Middle frontal gyrus (tissue), 1 donor: ENCODE results near the gene VEZT.
"Not testable (repeated sequence)": the region's sequence is repeated elsewhere in the genome, so short reads cannot be mapped to it uniquely, and the experiment has no call there.

Source experiments
- DNase-seq: peaks from one replicate; pipeline ENCODE4 v3.0.0-alpha.2; 2015; ENCODE audit warnings: low spot score; ENCODE audit errors: extremely low spot score

Gene VEZT, protein sequence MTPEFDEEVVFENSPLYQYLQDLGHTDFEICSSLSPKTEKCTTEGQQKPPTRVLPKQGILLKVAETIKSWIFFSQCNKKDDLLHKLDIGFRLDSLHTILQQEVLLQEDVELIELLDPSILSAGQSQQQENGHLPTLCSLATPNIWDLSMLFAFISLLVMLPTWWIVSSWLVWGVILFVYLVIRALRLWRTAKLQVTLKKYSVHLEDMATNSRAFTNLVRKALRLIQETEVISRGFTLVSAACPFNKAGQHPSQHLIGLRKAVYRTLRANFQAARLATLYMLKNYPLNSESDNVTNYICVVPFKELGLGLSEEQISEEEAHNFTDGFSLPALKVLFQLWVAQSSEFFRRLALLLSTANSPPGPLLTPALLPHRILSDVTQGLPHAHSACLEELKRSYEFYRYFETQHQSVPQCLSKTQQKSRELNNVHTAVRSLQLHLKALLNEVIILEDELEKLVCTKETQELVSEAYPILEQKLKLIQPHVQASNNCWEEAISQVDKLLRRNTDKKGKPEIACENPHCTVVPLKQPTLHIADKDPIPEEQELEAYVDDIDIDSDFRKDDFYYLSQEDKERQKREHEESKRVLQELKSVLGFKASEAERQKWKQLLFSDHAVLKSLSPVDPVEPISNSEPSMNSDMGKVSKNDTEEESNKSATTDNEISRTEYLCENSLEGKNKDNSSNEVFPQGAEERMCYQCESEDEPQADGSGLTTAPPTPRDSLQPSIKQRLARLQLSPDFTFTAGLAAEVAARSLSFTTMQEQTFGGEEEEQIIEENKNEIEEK

DNA sequence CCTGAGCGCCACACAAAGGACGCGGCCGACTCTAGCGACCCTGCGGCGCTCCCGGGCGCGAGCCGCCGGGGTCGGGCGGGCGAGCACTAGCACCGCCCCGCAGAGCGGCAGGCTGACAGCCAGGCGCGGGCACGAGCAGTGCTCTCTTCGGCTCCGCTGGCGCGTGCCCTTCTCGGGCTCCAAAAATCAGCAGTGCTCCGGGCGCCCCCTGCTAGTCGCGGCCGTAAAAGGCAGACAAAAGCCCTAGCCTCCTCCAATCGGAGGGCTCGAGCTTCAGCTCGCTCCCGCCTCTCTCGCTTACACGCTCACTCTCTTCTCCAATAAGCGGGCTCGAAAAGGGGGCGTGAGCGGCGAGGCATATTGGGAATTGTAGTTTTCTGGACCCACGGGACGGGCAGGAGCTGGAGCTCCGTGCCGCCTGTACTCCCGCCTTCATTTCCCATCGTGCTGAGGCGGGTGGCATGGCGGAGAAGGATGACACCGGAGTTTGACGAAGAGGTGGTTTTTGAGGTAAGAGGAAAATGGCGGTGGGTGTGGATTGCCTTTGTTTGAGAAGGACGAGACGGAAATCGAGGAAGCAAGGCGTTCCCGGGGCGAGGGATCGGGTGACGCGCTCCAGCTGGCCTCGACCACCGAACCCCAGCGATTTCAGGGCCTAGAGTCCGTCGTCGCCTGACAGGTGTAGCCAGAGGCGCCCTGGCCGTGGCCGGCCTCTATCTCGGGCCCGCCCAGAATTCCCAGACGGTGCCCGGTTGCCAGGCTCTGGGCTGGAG lies at the start of gene VEZT, which contains the start of gene FGD6:
Gene VEZT (plus strand): TSS at position 431 of the 773 bp plus-strand sequence. CDS start 44 bp downstream, at position 475.
Gene FGD6 (minus strand): TSS at position 91 of the 773 bp plus-strand sequence. CDS start 227 bp downstream, outside the sequence.
- DNase-seq = peak; percentile 99

DNA sequence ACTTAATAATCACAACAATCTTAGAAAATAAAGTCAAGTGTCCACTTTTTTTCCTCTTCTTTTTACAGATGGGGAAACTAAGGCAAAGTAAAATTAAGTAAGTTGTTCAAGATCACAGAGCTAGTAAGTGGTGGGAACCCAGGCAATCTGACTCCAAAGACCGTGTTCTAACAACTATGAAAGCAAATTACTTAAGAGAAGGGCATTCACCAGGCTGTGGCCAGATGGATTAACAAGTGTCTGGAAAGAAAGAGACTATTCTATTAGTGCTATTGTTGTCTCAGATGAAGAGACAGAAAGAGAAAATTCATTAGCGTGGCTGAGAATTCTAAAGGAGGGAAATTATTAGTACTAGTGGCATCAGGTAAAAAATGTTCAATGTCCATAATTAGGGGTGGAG lies 48.9 kb upstream of the VEZT start:
- no peak for DNase-seq

DNA sequence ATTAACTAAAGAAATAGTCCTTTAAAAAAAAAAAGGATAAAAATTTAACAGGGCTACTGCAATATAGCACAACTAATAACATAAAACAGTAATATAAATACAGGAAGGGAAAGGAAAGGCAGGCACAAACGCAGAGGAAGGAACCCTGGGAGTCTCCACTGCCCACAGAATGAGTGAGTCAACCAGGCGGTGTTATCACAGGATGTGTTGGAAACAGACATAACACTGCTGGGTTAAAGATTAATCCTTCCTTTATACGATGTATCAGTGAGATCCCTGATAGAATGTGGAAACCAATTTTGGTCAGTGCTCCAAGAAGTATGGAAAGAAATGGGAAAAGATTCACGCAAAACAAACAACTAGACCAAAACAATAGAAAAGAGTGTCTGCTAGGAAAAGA lies 48.2 kb upstream of the VEZT start:
- no peak for DNase-seq

DNA sequence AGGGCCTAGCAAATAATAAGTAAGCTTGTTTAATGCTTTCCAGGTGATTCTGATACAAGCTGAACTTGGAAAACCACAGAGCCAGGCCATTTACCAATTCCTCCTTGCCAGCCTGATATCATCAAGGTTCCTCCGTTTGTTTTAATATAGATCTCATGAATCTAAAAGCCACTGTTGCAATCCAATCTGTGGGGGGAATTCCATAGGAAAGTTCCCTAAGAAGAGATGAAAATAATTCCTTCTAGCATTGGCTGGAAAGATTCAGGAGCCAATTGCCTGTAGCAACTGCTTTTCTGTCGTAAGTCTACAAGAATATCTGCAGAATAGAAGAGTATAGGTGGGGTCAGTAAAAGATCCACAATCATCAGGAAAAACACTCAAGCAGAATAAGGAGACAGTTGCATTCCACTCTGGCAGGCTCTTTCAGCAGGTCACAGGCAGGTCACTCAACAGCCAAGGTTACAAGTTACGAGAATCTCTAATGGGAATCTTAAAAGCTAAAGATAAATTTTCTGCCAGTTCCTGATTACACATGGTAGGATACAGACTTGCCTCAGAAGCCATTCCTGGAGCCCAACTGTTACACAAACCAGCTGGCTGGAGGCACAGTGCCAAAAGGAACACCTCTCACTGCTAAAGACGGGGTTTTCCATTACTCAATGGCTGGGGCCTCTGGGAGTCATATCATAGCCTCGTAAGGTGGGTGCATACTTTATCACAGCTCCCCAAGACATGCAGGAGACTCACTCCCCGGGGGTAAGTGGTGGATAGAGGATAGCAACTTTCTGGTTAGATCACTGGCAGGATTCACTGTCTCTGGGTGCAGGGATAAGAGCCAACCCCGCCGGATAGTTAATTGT lies 44.0 kb upstream of the VEZT start:
- no peak for DNase-seq

DNA sequence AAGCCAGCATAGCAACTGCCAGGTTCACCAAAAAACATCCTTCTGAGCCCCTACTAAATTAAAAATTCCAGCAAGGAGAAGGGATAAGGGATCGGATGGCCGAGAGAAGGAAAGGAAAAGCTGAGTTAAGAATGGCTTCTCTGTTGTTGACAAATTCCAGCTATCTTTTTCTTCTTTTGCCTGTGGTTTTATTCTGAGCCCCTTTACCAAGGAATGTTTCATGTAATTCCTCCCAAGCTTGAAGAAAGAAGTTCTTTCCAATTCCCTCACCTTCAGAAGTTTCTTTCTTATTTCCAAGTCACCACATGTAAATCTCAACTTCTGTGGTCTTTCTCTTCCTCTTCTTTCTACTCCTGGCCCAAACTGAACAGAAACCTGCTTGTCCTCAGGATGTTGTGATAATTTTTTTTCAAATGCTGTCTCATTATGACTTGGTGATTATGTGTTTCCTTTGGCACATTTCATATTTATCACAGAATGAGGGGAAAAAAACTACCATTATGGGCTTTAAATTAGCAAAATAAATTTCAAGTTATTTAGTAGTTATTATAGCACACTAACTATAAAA lies 40.3 kb upstream of the VEZT start:
- no peak for DNase-seq

DNA sequence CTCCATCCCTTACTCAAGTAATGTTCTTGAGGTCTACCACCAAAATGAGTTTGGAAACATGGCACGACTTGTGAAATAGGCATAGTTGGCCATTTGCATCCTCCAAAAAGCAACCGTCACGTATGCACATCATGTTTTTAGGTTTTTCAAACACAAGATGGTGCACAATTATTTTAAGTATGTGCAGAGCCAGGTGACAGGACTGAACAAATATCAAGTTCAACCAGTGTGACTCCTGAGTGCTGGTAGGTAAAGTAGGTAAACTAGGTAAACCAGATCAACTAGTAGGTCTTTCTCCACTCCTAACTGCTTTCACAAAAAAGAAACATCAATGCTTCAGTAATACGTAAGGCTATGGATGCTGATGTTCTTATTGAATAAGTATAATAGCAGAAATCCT lies 39.5 kb upstream of the VEZT start:
- DNase-seq = no peak

DNA sequence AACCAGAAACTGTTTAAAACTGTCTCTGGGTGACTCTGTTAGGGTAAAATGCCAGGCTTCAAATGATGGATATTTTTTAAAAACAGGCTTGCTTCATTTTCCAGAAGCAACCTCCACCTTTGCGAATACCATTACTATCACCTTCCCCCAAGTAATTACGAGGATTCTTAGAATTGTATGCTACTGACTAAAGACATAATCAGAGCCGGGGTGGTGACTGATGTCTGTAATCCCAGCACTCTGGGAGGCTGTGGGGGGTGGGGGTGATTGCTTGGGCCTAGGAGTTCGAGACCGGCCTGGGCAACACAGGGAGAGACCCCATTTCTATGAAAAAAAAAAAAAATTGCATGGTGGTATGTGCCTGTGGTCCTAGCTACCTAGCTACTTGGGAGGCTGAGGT lies 38.6 kb upstream of the VEZT start:
- no peak for DNase-seq

DNA sequence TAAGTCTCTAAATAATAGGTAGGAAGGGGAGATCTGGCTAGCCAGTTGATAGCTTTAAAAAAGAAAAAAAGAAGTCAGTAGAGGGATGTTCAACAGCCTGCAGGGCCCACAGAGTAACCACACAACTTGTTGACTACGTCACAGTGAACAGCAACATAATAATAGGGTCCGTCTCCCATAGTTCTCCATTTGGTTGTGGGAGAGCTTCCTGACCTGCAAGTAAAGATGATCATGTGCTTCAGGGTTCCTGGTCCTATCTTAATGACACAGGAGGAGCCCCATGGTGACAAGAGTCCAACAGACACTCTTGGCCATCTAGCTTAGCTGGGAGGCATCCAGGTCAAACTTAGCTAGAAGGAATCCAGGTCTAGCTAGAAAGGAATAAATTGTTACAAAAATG lies 36.5 kb upstream of the VEZT start:
- DNase-seq = no peak

GRCh38 chr12:95182868-95183415 lies 34.7 kb upstream of the VEZT start:
- no peak for DNase-seq

- DNase-seq = no peak
Measured at GRCh38 chr12:95184121-95184520, 33.5 kb upstream of the VEZT start.

DNA sequence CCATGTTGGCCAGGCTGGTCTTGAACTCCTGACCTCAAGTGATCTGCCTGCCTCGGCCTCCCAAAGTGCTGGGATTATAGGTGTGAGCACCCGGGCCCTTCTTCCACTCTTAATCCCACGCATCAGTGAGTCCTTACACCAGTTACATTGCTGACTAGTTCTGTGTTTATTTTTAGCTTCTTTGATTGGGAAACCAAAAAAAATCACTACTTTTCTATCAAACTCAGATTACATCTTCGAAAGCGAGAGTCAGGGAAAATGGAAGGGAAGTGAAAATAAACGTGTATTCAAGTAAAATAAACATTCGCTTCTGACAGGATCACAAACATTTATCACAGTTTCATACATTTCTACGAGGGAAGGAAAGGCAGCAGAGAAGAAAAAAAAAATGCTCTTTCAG lies 32.5 kb upstream of the VEZT start:
- DNase-seq = no peak

- no peak for DNase-seq
Measured at GRCh38 chr12:95185854-95186253, 31.8 kb upstream of the VEZT start.

- no peak for DNase-seq
Measured at GRCh38 chr12:95187865-95188415, 29.7 kb upstream of the VEZT start.

GRCh38 chr12:95191060-95191696 lies 26.4 kb upstream of the VEZT start:
- no peak for DNase-seq

DNA sequence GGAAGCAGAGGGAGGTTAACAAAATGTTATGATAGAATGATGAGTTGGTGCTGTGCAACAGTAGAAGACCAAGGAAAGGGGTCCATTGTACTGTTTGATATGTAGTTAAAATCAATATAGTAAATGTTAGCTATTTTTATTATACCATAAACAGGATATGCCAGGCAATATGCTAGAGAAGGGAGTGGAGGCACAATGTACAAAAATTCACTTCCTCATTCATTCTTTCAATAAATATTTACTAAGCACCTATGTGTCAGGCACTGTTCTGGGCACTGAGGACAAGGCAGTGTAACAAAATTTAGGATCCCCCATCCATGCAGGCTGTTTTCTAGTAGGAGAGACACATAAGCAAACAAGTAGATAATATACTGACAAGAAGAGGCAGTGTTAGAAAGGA lies 25.3 kb upstream of the VEZT start:
- no peak for DNase-seq

GRCh38 chr12:95193139-95193538 lies 24.5 kb upstream of the VEZT start:
- no peak for DNase-seq

DNA sequence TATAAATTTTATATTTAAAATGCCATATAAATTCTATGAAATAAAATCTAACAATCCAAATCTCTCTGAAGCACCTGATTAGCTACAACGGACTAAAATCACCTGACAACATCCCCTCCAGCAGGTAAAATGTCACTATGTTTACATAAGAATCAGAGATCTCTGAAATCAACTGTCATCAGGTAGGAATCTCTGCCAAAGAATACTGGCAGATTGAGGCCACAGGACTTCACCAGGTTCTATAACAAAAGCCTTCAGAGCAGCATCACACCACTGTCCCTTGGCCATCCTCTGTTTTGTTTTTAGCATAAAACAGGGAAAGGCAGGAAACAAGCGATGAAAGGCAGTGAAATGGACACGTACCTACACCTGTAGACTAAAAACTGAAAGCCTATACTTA lies 22.5 kb upstream of the VEZT start:
- DNase-seq = no peak

GRCh38 chr12:95196875-95197569 lies 20.6 kb upstream of the VEZT start:
- DNase-seq = not testable (repeated sequence)

GRCh38 chr12:95197636-95198035 lies 20.0 kb upstream of the VEZT start:
- DNase-seq = no peak
